Measurements from ENCODE around the gene AIF1. TPM values are rescaled to one million over a fixed set of nuclear protein-coding genes. Genes with fewer than 3 reads are reported as not detected.

The AIF1 gene
- polyA plus RNA-seq, 1 experiment: not detected

DNA sequence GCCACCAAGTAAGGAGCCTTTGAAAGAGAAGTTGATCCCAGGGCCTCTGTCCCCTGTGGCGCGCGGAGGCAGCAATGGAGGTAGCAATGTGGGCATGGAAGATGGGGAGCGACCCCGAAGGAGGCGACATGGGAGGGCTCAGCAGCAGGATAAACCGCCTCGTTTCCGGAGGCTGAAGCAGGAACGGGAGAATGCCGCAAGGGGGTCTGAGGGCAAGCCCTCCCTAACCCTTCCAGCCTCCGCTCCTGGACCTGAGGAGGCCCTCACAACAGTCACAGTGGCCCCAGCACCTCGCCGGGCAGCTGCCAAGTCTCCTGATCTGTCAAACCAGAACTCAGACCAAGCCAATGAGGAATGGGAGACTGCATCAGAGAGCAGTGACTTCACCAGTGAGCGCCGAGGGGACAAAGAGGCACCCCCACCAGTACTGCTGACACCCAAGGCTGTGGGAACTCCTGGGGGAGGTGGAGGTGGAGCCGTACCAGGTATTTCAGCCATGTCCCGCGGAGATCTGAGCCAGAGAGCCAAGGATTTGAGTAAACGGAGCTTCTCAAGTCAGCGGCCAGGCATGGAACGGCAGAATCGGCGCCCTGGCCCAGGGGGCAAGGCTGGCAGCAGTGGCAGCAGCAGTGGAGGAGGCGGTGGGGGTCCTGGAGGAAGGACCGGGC is 17.4 kb downstream of the AIF1 start:
- TF ChIP-seq CTCF (IDR thresholded peaks at IDR 0.05; ENCODE audit: insufficient read depth, low read depth, low read length): no peak
- H3K36me3 ChIP-seq (ENCODE audit: control insufficient read depth, insufficient read depth, low read length): peaks cover 75% of the 10 kb centered on the region
- H3K4me3 ChIP-seq (ENCODE audit: low read depth, low read length): no peak overlapping the region
- ChIA-PET CTCF (interaction anchor here (1.1 kb wide), 1 partner anchor 85 kb away, joined by 3 read pairs; the partner anchor contains the start of gene NFKBIL1), POLR2A (no interaction called here)
- no peaks in the 10 kb centered on the region for H3K27me3 ChIP-seq (ENCODE audit: control insufficient read depth, insufficient read depth, low read length)
- DNase-seq (ENCODE audit: low read depth): no peak

DNA sequence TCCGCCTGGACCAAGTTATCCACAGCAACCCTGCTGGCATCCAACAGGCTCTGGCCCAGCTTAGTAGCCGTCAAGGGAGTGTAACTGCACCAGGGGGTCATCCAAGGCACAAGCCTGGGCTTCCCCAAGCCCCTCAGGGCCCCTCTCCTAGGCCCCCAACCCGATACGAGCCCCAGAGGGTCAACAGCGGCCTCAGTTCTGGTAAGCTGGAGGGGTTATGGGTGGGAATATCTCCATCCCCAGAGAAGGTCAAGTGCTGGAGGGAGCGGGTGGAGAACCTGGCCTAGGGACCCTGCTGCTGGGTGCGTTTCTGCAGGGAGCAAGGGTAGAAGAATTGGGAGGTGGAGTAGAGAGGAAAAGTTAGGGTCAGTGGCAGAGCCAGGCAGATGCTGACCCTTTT is 18.4 kb downstream of the AIF1 start:
- H3K27me3 ChIP-seq (ENCODE audit: control insufficient read depth, insufficient read depth, low read length): no peaks in the 10 kb centered on the region
- H3K36me3 ChIP-seq (ENCODE audit: control insufficient read depth, insufficient read depth, low read length): peaks cover 68% of the 10 kb centered on the region
- no peak for TF ChIP-seq CTCF (IDR thresholded peaks at IDR 0.05; ENCODE audit: insufficient read depth, low read depth, low read length)
- CTCF ChIA-PET: interaction anchor here (1.1 kb wide), 1 partner anchor 11 kb away, joined by 6 read pairs; no protein-coding TSS in a partner anchor
- POLR2A ChIA-PET: no interaction called here
- no peak for DNase-seq (ENCODE audit: low read depth)
- H3K4me3 ChIP-seq (ENCODE audit: low read depth, low read length): no peak overlapping the region

GRCh38 chr6:31634131-31634530 is 19.1 kb downstream of the AIF1 start:
- TF ChIP-seq CTCF (IDR thresholded peaks at IDR 0.05; ENCODE audit: insufficient read depth, low read depth, low read length): no peak
- no peak for DNase-seq (ENCODE audit: low read depth)
- H3K4me3 ChIP-seq (ENCODE audit: low read depth, low read length): no peak overlapping the region
- H3K36me3 ChIP-seq (ENCODE audit: control insufficient read depth, insufficient read depth, low read length): peaks cover 66% of the 10 kb centered on the region
- ChIA-PET CTCF (interaction anchor here (1.1 kb wide), 1 partner anchor 12 kb away, joined by 6 read pairs; no protein-coding TSS in a partner anchor), POLR2A (no interaction called here)
- H3K27me3 ChIP-seq (ENCODE audit: control insufficient read depth, insufficient read depth, low read length): no peaks in the 10 kb centered on the region

DNA sequence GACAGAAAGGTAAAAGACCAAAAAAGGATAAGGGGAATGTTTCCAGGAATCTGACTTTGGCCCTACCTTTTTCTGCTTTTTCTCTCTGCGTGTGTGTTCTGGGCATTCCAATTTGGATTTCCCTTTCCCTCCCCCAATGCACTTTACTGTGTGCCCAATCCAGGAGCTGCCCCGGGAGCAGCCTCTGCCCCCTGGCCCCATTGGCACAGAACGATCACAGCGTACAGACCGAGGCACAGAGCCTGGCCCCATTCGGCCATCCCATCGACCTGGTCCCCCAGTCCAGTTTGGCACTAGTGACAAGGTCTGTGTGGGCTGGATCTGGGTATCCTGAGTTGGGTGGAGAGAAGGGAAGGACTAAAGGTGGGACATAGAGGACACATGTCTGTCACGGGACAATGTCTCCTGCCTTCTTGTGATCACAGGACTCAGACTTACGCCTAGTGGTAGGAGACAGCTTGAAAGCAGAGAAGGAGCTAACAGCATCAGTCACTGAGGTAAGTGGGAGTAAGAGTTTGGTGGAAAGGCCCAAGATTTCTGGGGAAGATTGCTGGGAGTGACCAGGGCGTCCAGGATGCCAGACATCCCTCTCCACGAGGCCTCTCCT is 20.0 kb downstream of the AIF1 start:
- CTCF ChIA-PET: interaction anchor here (1.5 kb wide), 1 partner anchor 8 kb away, joined by 3 read pairs; no protein-coding TSS in a partner anchor
- no peak for DNase-seq (ENCODE audit: low read depth)
- peaks cover 62% of the 10 kb centered on the region for H3K36me3 ChIP-seq (ENCODE audit: control insufficient read depth, insufficient read depth, low read length)
- POLR2A ChIA-PET: no interaction called here
- H3K27me3 ChIP-seq (ENCODE audit: control insufficient read depth, insufficient read depth, low read length): no peaks in the 10 kb centered on the region
- H3K4me3 ChIP-seq (ENCODE audit: low read depth, low read length): no peak overlapping the region
- TF ChIP-seq CTCF (IDR thresholded peaks at IDR 0.05; ENCODE audit: insufficient read depth, low read depth, low read length): no peak
